Astrocyte (in vitro differentiated cells and primary cell): ENCODE data around the gene PNMA8A. TPM values are rescaled to one million over a fixed set of nuclear protein-coding genes. Genes with fewer than 3 reads are reported as not detected.

Experiments used
- DNase-seq: peaks from one replicate; pipeline ENCODE4 v3.0.0-alpha.2; 2010; ENCODE audit warnings: low read depth
- FAIRE-seq: peaks from 2 replicates; lab custom pipeline; 2011; peaks lifted over from hg19 to GRCh38; lab: Jason Lieb, UNC
- H2AFZ ChIP-seq: 2 replicates; pipeline ENCODE4 v1.6.0; 2012; ENCODE audit warnings: low read depth, low read length, inconsistent platforms
- H3K27ac ChIP-seq: 2 replicates; pipeline ENCODE4 v1.5.1; 2011; ENCODE audit warnings: low read depth, low read length, inconsistent platforms
- H3K27me3 ChIP-seq: 2 replicates; pipeline ENCODE4 v1.6.0; 2011; ENCODE audit warnings: low read length, inconsistent platforms; ENCODE audit not compliant: insufficient read depth
- H3K36me3 ChIP-seq: 2 replicates; pipeline ENCODE4 v1.5.1; 2011; ENCODE audit warnings: low read length, inconsistent platforms; ENCODE audit not compliant: insufficient read depth
- H3K4me1 ChIP-seq: 2 replicates; pipeline ENCODE4 v1.5.1; 2011; ENCODE audit warnings: low read length, inconsistent platforms; ENCODE audit not compliant: insufficient read depth
- H3K4me2 ChIP-seq: 2 replicates; pipeline ENCODE4 v1.6.0; 2012; ENCODE audit warnings: low read length, inconsistent platforms
- H3K4me3 ChIP-seq: 2 replicates; pipeline ENCODE4 v1.5.1; 2011; ENCODE audit warnings: low read depth, mild to moderate bottlenecking, low read length, inconsistent platforms; ENCODE audit not compliant: insufficient read depth
- H3K79me2 ChIP-seq: 2 replicates; pipeline ENCODE4 v1.6.0; 2012; ENCODE audit warnings: mild to moderate bottlenecking, low read length, inconsistent platforms; ENCODE audit not compliant: insufficient read depth
- H3K9ac ChIP-seq: 2 replicates; pipeline ENCODE4 v1.6.0; 2012; ENCODE audit warnings: mild to moderate bottlenecking, low read length, inconsistent platforms
- H3K9me3 ChIP-seq: 2 replicates; pipeline ENCODE4 v1.5.1; 2012; ENCODE audit warnings: low read depth, mild to moderate bottlenecking, low read length, inconsistent platforms; ENCODE audit not compliant: insufficient read depth
- H4K20me1 ChIP-seq: 2 replicates; pipeline ENCODE4 v1.6.0; 2012; ENCODE audit warnings: low read length, inconsistent platforms; ENCODE audit not compliant: insufficient read depth
- H3K27ac Mint-ChIP-seq: one replicate; pipeline ENCODE4 v1.8.0; 2021; ENCODE audit warnings: mild to moderate bottlenecking, mixed read lengths; ENCODE audit not compliant: unreplicated experiment
- H3K27me3 Mint-ChIP-seq: one replicate; pipeline ENCODE4 v1.8.0; 2021; ENCODE audit warnings: low read depth, mixed read lengths; ENCODE audit not compliant: unreplicated experiment
- H3K36me3 Mint-ChIP-seq: one replicate; pipeline ENCODE4 v1.8.0; 2021; ENCODE audit warnings: low read depth, mixed read lengths; ENCODE audit not compliant: unreplicated experiment
- H3K4me1 Mint-ChIP-seq: one replicate; pipeline ENCODE4 v1.8.0; 2021; ENCODE audit warnings: low read depth, mixed read lengths; ENCODE audit not compliant: unreplicated experiment
- H3K4me3 Mint-ChIP-seq: one replicate; pipeline ENCODE4 v1.8.0; 2021; ENCODE audit warnings: mild to moderate bottlenecking, moderate library complexity, mixed read lengths; ENCODE audit not compliant: unreplicated experiment
- H3K9me3 Mint-ChIP-seq: one replicate; pipeline ENCODE4 v1.8.0; 2021; ENCODE audit warnings: mild to moderate bottlenecking, mixed read lengths; ENCODE audit not compliant: unreplicated experiment
- CTCF ChIP-seq: IDR thresholded peaks from 2 replicates; pipeline ENCODE4 v1.5.1; 2011; ENCODE audit warnings: low read depth, mild to moderate bottlenecking, inconsistent platforms, low read length, moderate library complexity; ENCODE audit not compliant: insufficient read depth
- EZH2 ChIP-seq: IDR thresholded peaks from 2 replicates; pipeline ENCODE4 v1.6.1; 2012; ENCODE audit warnings: mild to moderate bottlenecking, low read length, inconsistent platforms; ENCODE audit not compliant: insufficient read depth
- total RNA-seq: library from RNA; stranded (reverse); gene quantifications from 2 replicates; pipeline ENCODE4 v1.2.1, GENCODE V29; 2021

The PNMA8A gene
- total RNA-seq, 1 donor from 2014 or later, result 12.1 TPM

- Mint-ChIP-seq H3K4me1 (peaks cover 3% of the 10 kb centered on the region), H3K27me3 (no peaks in the 10 kb centered on the region), H3K36me3 (no peaks in the 10 kb centered on the region), H3K27ac (no peak overlapping the region), H3K4me3 (no peak overlapping the region), H3K9me3 (peaks cover 8% of the 10 kb centered on the region)
- DNase-seq, result no peak
- Histone ChIP-seq H3K27me3 (peaks cover 9% of the 10 kb centered on the region), H3K27ac (no peak overlapping the region), H3K9ac (no peak overlapping the region), H2AFZ (no peak overlapping the region), H3K79me2 (no peaks in the 10 kb centered on the region), H3K4me3 (no peak overlapping the region), H3K36me3 (no peaks in the 10 kb centered on the region), H3K4me1 (no peaks in the 10 kb centered on the region), H3K9me3 (no peaks in the 10 kb centered on the region), H3K4me2 (no peak overlapping the region), H4K20me1 (no peaks in the 10 kb centered on the region)
- TF ChIP-seq CTCF (no peak), EZH2 (no peak)
- no peak for FAIRE-seq
Observed at GRCh38 chr19:46451352-46451751, 20.0 kb downstream of the PNMA8A start.

GRCh38 chr19:46450737-46451136 is 20.6 kb downstream of the PNMA8A start:
- Histone ChIP-seq H3K4me2 (no peak overlapping the region), H3K9ac (no peak overlapping the region), H3K27me3 (peaks cover 9% of the 10 kb centered on the region), H3K4me3 (no peak overlapping the region), H4K20me1 (no peaks in the 10 kb centered on the region), H3K9me3 (no peaks in the 10 kb centered on the region), H3K27ac (no peak overlapping the region), H3K79me2 (no peaks in the 10 kb centered on the region), H3K4me1 (no peaks in the 10 kb centered on the region), H2AFZ (no peak overlapping the region), H3K36me3 (no peaks in the 10 kb centered on the region)
- DNase-seq, result no peak
- Mint-ChIP-seq H3K27ac (no peak overlapping the region), H3K27me3 (no peaks in the 10 kb centered on the region), H3K4me3 (no peak overlapping the region), H3K4me1 (peaks cover 3% of the 10 kb centered on the region), H3K9me3 (peaks cover 8% of the 10 kb centered on the region), H3K36me3 (no peaks in the 10 kb centered on the region)
- TF ChIP-seq CTCF, result no peak
- FAIRE-seq, result no peak

- no peak overlapping the region for H2AFZ ChIP-seq
- TF ChIP-seq CTCF (no peak), EZH2 (no peak)
- peaks cover 9% of the 10 kb centered on the region for H3K27me3 ChIP-seq
- H3K4me1 Mint-ChIP-seq, result peaks cover 3% of the 10 kb centered on the region
- no peak overlapping the region for H3K9ac ChIP-seq
- H3K27me3 Mint-ChIP-seq, result no peaks in the 10 kb centered on the region
- peaks cover 8% of the 10 kb centered on the region for H3K9me3 Mint-ChIP-seq
- no peaks in the 10 kb centered on the region for H3K36me3 ChIP-seq
- no peak for FAIRE-seq
- H3K9me3 ChIP-seq, result no peaks in the 10 kb centered on the region
- H3K4me3 Mint-ChIP-seq, result no peak overlapping the region
- no peak overlapping the region for H3K27ac ChIP-seq
- no peaks in the 10 kb centered on the region for H4K20me1 ChIP-seq
- no peak overlapping the region for H3K4me3 ChIP-seq
- H3K27ac Mint-ChIP-seq, result no peak overlapping the region
- no peak overlapping the region for H3K4me2 ChIP-seq
- no peaks in the 10 kb centered on the region for H3K36me3 Mint-ChIP-seq
- H3K4me1 ChIP-seq, result no peaks in the 10 kb centered on the region
- no peaks in the 10 kb centered on the region for H3K79me2 ChIP-seq
- DNase-seq, result no peak
Observed at GRCh38 chr19:46449228-46449627, 22.1 kb downstream of the PNMA8A start.
